ENCODE measurements around the gene IL12B. TPM values are rescaled to one million over a fixed set of nuclear protein-coding genes. Genes with fewer than 3 reads are reported as not detected.

Gene IL12B
- polyA plus RNA-seq, 1 experiment, result 0.04 TPM

DNA sequence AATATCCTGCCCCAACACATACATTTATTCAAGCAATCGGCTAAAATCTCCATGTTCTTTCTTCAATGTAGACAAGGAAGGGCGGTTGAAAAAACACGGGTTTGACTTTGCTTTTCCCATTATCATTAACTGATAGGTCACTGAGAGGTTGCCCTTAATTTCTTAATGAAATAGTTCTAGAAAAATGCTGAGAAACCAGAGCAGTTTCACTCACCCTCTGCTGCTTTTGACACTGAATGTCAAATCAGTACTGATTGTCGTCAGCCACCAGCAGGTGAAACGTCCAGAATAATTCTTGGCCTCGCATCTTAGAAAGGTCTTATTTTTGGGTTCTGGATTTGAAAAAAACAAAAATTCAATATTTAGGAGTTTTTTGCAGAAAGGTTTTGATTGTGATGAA lies 8.1 kb downstream of the IL12B start:
- CTCF ChIA-PET, result interaction anchor here (4.4 kb wide), 1 partner anchor 10 kb away, joined by 18 read pairs; no protein-coding TSS in a partner anchor

DNA sequence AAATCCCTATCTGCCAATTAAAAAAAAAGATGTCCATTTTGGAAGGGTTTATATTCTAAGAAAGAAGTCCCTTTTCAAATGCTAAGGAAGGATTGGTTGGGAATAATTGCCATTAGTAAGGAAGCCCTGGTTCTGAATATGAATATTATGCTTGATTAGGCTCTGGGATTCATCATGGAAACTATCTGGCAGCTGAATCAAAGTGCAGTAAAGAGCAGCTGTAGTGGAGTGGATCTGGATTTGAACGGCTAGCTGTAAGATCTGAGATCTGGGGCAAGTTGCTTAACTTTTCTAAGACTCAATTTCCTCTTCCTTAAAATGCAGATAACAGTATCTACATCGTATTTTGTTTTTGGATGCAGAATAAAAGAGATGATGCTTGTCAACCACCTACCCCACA lies 10.5 kb downstream of the IL12B start:
- Histone ChIP-seq H3K27me3 (ENCODE audit: control insufficient read depth, insufficient read depth, low read length) (no peaks in the 10 kb centered on the region; the same call in 1 of the 2 replicates), H3K36me3 (ENCODE audit: control insufficient read depth, insufficient read depth, low read length) (no peaks in the 10 kb centered on the region), H3K4me3 (ENCODE audit: low read depth, low read length) (no peak overlapping the region)
- ChIA-PET CTCF (interaction anchor here (1.3 to 4.4 kb wide), 2 partner anchors 12 to 163 kb away, joined by 5 to 18 read pairs; no protein-coding TSS in a partner anchor), POLR2A (no interaction called here)
- no peak for TF ChIP-seq CTCF (IDR thresholded peaks at IDR 0.05; ENCODE audit: insufficient read depth, low read depth, low read length)
- DNase-seq (ENCODE audit: low read depth), result no peak

More for the DNA sequence above, 8.1 kb downstream of the IL12B start:
- Histone ChIP-seq H3K36me3 (ENCODE audit: control insufficient read depth, insufficient read depth, low read length) (no peaks in the 10 kb centered on the region), H3K27me3 (ENCODE audit: control insufficient read depth, insufficient read depth, low read length) (no peaks in the 10 kb centered on the region; the same call in 1 of the 2 replicates), H3K4me3 (ENCODE audit: low read depth, low read length) (no peak overlapping the region)
- no peak for DNase-seq (ENCODE audit: low read depth)
- POLR2A ChIA-PET, result no interaction called here
- TF ChIP-seq CTCF (IDR thresholded peaks at IDR 0.05; ENCODE audit: insufficient read depth, low read depth, low read length), result no peak

- no peak for TF ChIP-seq CTCF (IDR thresholded peaks at IDR 0.05; ENCODE audit: insufficient read depth, low read depth, low read length)
- Histone ChIP-seq H3K27me3 (ENCODE audit: control insufficient read depth, insufficient read depth, low read length) (no peaks in the 10 kb centered on the region; the same call in 1 of the 2 replicates), H3K36me3 (ENCODE audit: control insufficient read depth, insufficient read depth, low read length) (no peaks in the 10 kb centered on the region), H3K4me3 (ENCODE audit: low read depth, low read length) (no peak overlapping the region)
- no peak for DNase-seq (ENCODE audit: low read depth)
- POLR2A ChIA-PET, result no interaction called here
- CTCF ChIA-PET, result interaction anchor here (1.3 to 5.5 kb wide), 3 partner anchors 13 to 163 kb away, joined by 5 to 55 read pairs (median 18); no protein-coding TSS in a partner anchor
Measured at GRCh38 chr5:159319363-159319762, 10.9 kb downstream of the IL12B start.

- ChIA-PET POLR2A (no interaction called here), CTCF (interaction anchor here (1.0 to 5.5 kb wide), 7 partner anchors 12 to 166 kb away, joined by 3 to 55 read pairs (median 7); partner anchors contain the start of gene IL12B)
- Histone ChIP-seq H3K4me3 (ENCODE audit: low read depth, low read length) (no peak overlapping the region), H3K27me3 (ENCODE audit: control insufficient read depth, insufficient read depth, low read length) (peaks cover 3% of the 10 kb centered on the region; the same call in 1 of the 2 replicates), H3K36me3 (ENCODE audit: control insufficient read depth, insufficient read depth, low read length) (no peaks in the 10 kb centered on the region)
- no peak for DNase-seq (ENCODE audit: low read depth)
- no peak for TF ChIP-seq CTCF (IDR thresholded peaks at IDR 0.05; ENCODE audit: insufficient read depth, low read depth, low read length)
Measured at GRCh38 chr5:159318448-159318847, 11.8 kb downstream of the IL12B start.

DNA sequence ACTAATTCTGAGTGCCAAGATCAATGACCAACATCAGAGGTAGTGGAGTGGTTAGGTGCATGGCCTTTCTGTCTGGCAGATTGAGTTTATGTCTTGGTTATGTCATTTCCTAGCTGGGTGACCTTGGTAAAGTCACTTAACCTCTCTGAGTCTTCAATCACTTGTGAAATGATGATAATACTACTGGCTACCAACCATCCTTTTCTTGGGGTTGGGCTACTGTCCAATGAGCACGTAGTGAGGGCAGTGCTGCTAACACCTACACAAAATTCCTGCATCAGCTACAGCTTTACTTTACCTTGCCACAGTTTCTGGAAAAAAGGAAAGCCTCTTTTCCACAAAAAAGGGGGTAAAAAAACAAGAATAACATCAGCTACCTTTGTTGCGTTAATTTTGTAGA lies 12.4 kb downstream of the IL12B start:
- DNase-seq (ENCODE audit: low read depth), result no peak
- no peak overlapping the region for H3K4me3 ChIP-seq (ENCODE audit: low read depth, low read length)
- ChIA-PET POLR2A (no interaction called here), CTCF (interaction anchor here (0.8 to 5.5 kb wide), 15 partner anchors 11 to 704 kb away, joined by 3 to 55 read pairs (median 4); partner anchors contain the start of gene IL12B)
- H3K27me3 ChIP-seq (ENCODE audit: control insufficient read depth, insufficient read depth, low read length), result peaks cover 3% of the 10 kb centered on the region; the same call in 1 of the 2 replicates
- no peak for TF ChIP-seq CTCF (IDR thresholded peaks at IDR 0.05; ENCODE audit: insufficient read depth, low read depth, low read length)
- no peaks in the 10 kb centered on the region for H3K36me3 ChIP-seq (ENCODE audit: control insufficient read depth, insufficient read depth, low read length)
